Hematopoietic multipotent progenitor cell (in vitro differentiated cells): ENCODE results near the gene CCDC136. TPM values are rescaled to one million over a fixed set of nuclear protein-coding genes. Genes with fewer than 3 reads are reported as not detected.
A peak's percentile ranks its signal among the peaks of the same experiment; 100 is the strongest.

Experiments
- DNase-seq, 3 donors: peaks; one replicate each; pipeline ENCODE4 v3.0.0-alpha.2; 2011 to 2015; ENCODE audit warnings: low read depth in 2 of 3, low spot score in 2 of 3
- total RNA-seq: library from RNA; depleted of rRNA; stranded (reverse); fragments of >200 nt; gene quantifications from one replicate; pipeline ENCODE4 v1.2.3, GENCODE V29; 2012

The CCDC136 gene
- total RNA-seq, result 11.6 TPM

DNA sequence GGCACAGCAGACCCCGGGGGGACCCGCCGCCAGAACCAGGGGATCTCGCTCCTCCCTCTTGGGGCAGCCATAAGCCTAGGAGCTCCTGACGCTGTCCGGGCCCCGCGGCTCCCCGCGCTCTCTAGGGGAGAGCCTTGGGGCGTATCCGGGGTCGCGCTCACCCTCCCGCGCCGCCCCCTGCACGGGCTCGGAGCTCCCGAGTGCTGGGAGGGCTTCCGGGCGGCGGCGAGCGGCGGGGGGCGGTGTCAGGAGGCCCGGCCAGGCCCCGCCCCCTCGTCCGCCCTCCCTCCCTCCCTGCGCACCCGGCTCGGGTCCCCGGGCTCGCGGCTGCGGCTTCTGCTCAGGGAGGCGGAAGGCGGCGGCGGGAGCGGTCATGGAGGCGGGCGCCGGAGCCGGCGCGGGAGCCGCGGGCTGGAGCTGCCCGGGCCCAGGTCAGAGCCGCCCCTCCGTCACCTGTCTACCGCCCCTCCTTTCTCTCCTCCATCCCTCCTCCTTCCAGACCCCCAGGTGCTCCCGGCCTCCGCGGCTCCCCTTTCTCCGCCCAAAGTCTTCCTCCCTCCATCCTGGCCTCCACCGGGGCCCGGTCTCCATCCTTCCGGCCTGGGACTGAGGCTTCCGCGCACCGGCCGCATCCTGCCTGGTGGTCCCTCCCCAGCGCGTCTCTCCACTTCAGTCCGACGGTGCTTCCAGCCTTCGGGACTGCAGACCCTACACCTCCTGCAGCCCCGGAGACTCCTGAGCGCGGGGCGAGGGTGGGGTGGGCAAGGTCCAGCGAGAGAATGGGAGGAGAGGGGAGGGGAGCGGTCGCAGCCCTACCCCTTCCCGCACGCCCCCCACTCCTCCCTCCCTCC, at the start of gene CCDC136:
Gene CCDC136 (plus strand): TSS at position 848 of the 851 bp plus-strand sequence. CDS start 444 bp downstream, outside the sequence.
- DNase-seq, result peak; percentile 49 to 62 (median 56)

DNA sequence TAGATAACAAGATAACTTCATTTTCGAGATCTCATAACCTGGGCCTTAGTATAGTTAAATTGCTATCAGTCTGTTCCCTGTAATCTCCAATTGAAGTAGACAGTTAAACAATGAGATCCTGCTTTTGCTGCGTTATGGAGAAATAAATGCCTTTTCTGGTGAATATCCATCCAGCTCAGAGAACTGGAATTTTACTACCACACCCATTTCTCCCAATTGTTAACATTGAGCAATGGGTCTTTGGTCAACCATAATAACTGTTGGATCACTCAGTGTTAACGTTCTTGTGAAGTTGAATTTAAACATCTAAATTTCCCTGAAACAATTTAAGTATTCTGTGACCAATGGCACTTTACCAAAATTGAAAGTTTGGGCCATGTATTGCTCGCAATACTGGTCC, 49.6 kb upstream of the CCDC136 start:
- DNase-seq, result no peak

DNA sequence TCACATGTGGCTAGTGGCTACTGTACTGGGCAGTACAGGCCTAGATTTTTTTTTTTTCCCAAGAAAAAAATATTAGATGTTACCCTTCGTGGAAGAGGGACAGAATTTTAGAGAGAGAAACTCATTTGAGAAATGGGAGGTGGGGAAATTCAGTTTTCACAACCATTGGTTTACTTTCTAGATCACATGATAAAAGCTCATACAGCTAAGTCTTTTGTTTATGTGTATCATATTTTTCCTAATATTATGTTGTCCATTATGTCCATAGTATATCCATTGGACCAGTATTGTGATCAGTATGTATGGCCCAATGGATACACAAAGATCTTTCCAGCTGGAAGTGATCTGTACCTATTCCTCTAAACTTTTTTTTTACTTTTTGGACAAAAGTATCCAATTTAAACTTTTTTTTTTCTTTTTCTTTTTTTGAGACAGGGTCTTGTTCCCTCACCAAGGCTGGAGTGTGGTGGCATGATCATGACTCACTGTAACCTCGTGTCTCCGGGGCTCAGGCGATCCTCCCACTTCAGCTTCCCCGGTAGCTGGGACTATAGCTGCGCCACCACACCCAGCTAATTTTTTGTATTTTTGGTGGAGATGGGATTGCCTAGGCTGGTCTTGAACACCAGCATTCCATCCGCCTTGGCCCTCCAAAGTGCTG, 48.5 kb upstream of the CCDC136 start:
- no peak for DNase-seq

GRCh38 chr7:128744366-128744905, 47.3 kb upstream of the CCDC136 start:
- no peak for DNase-seq

GRCh38 chr7:128745706-128746105, 46.1 kb upstream of the CCDC136 start:
- no peak for DNase-seq

GRCh38 chr7:128747327-128748079, 44.3 kb upstream of the CCDC136 start:
- DNase-seq, result no peak

DNA sequence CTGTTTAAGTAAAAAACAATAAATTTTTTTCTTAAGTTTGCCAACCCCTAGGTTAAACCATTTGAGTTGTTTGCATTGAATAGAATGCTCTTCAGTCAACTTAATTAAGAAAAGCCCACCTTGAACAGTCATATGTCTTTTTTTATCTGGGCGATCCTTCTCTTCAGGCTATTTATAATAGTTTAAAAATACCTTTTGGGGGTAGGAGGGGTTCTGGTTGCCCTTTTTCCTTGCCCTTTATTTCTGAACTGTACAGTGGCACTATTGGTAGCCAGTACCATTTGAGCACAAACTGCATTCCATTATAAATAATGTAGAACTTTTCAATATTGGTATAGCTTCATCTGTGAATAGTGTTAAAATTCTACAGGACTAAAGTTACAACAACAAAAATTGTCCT, 39.5 kb upstream of the CCDC136 start:
- no peak for DNase-seq

GRCh38 chr7:128755075-128755818, 36.5 kb upstream of the CCDC136 start:
- DNase-seq, result no peak

- no peak for DNase-seq
Measured at GRCh38 chr7:128755819-128756476, 35.8 kb upstream of the CCDC136 start.

GRCh38 chr7:128757203-128757602, 34.6 kb upstream of the CCDC136 start:
- DNase-seq, result no peak

DNA sequence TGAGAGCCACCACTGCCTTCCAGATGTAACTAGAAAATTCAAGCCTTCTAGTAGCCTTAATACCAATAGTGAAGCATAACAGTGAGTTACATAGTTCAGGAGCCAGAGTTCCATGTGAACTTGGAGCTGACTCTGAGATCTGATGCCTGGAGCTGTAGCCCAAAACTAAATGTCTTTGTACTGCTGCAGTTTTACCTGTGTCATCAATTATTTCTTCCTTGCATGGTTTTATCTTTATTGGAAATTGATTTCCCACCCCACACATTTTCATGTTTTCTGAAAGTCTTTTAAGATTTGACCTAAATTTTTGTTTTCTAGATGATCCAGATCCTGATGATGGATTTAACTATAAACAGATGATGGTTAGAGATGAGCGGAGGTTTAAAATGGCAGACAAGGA, 33.2 kb upstream of the CCDC136 start:
- no peak for DNase-seq

DNA sequence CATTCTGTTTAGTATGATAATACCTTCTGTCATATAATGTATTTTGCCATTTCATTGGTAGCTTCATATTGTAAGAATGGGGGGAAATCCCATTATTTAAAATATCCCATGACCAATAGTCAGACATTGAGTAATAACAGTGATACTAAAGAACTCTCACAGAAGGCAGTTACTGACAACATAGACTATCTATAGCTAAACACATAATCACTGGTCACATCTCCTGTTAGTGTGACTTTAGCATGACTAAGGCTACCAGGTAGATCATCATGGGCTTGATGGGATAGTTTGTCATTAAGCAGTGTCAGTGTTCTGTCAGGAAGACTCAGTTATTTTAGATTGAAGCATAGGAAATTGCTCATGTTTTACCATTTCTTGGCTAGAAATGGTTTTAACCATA, 32.5 kb upstream of the CCDC136 start:
- DNase-seq, result no peak

GRCh38 chr7:128763541-128763940, 28.2 kb upstream of the CCDC136 start:
- no peak for DNase-seq

DNA sequence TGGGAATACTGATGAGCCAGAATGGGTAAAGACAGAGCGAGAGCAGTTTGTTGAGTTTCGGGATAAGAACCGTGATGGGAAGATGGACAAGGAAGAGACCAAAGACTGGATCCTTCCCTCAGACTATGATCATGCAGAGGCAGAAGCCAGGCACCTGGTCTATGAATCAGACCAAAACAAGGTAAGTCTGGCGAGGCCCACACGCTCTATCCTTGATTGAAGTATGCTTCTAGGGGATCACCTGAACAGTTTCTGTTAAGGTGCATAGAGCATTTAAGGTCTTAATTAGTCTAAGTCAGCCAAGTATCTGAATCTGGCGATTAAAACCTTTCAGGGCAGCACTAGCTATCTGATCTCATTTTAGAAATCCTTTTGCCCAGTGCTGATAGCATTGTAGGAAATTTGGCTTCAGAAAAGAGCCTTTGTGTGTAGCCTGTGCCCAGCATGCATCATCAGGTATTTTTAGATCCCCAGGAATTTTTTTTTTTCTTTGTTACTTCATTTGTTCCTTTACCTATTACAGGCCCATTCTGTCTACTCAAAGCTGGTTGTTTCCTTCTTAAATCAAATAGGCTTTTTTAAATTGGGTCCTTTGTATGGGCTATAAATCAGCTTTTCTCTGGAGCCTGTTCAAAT, 24.2 kb upstream of the CCDC136 start:
- no peak for DNase-seq

GRCh38 chr7:128770233-128770632, 21.5 kb upstream of the CCDC136 start:
- DNase-seq, result no peak

- no peak for DNase-seq
Measured at GRCh38 chr7:128773604-128774003, 18.2 kb upstream of the CCDC136 start.

DNA sequence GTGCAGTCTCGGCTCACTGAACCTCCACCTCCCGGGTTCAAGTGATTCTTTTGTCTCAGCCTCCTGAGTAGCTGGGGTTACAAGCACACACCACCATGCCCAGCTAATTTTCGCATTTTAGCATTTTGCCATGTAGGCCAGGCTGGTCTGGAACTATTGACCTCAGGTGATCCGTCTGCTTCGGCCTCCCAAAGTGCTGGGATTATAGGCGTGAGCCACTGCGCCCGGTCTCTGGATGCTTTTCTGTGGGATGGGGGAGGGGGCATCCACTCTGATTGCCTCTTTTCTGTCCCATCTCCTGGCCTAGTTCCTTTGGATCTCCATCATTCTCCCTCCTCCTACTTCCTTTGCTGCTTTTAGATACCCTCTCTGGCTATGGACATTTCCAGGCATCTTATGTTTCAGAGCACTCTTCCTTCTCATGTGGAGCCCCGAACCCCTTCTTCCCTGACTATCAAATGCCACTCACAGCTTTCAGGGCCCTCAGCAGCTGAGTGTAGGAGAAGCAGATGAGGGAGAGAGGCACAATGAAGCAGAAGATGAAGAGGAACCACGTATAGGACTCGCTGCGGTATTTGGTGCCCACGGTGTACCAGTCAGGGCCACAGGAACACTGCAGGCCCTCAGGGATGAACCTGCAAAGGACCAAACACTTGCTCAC, 17.6 kb upstream of the CCDC136 start:
- no peak for DNase-seq

- no peak for DNase-seq
Measured at GRCh38 chr7:128774921-128775320, 16.8 kb upstream of the CCDC136 start.
